H9 (cell line): ENCODE results near the gene NKAIN2. TPM values are rescaled to one million over a fixed set of nuclear protein-coding genes. Genes with fewer than 3 reads are reported as not detected.
"Not testable (repeated sequence)": the region's sequence is repeated elsewhere in the genome, so short reads cannot be mapped to it uniquely, and the experiment has no call there.

Experiments used
- DNase-seq: peaks from one replicate; pipeline ENCODE4 v3.0.0-alpha.2; 2017
- H2AFZ ChIP-seq: one replicate; pipeline ENCODE4 v1.6.1; 2013; ENCODE audit warnings: mild to moderate bottlenecking, low read length, control low read depth, moderate library complexity
- H2AK5ac ChIP-seq: 2 replicates; pipeline ENCODE4 v1.6.1; 2013; ENCODE audit warnings: low read length, control low read depth, mixed read lengths; ENCODE audit not compliant: insufficient read length
- H2BK120ac ChIP-seq: one replicate; pipeline ENCODE4 v1.6.1; 2013; ENCODE audit warnings: low read depth, mild to moderate bottlenecking, low read length, control low read depth, inconsistent platforms; ENCODE audit not compliant: poor library complexity, severe bottlenecking
- H2BK12ac ChIP-seq: 2 replicates; pipeline ENCODE4 v1.6.1; 2013; ENCODE audit warnings: low read length, control low read depth, mixed read lengths, low read depth; ENCODE audit not compliant: insufficient read length
- H2BK15ac ChIP-seq: 2 replicates; pipeline ENCODE4 v1.6.1; 2013; ENCODE audit warnings: low read depth, low read length, control low read depth
- H2BK20ac ChIP-seq: one replicate; pipeline ENCODE4 v1.6.1; 2013; ENCODE audit warnings: low read depth, mild to moderate bottlenecking, low read length, control low read depth, inconsistent platforms; ENCODE audit not compliant: poor library complexity, severe bottlenecking
- H2BK5ac ChIP-seq: 2 replicates; pipeline ENCODE4 v1.6.1; 2013; ENCODE audit warnings: low read length, control low read depth, mixed read lengths; ENCODE audit not compliant: insufficient read length
- H3K14ac ChIP-seq: 2 replicates; pipeline ENCODE4 v1.6.1; 2013; ENCODE audit warnings: low read length, control low read depth; ENCODE audit not compliant: insufficient read depth
- H3K18ac ChIP-seq: 2 replicates; pipeline ENCODE4 v1.6.1; 2013; ENCODE audit warnings: low read depth, mild to moderate bottlenecking, mixed read lengths, low read length, control low read depth; ENCODE audit not compliant: insufficient read length
- H3K23ac ChIP-seq: 2 replicates; pipeline ENCODE4 v1.6.1; 2013; ENCODE audit warnings: low read length, control low read depth, mixed read lengths, low read depth; ENCODE audit not compliant: insufficient read length
- H3K23me2 ChIP-seq: 2 replicates; pipeline ENCODE4 v1.6.1; 2013; ENCODE audit warnings: low read depth, mild to moderate bottlenecking, mixed read lengths, low read length, control low read depth; ENCODE audit not compliant: insufficient read length, poor library complexity, severe bottlenecking
- H3K27ac ChIP-seq: 2 replicates; pipeline ENCODE4 v1.5.1; 2013; ENCODE audit warnings: low read length, control low read depth, mixed read lengths, low read depth; ENCODE audit not compliant: insufficient read length
- H3K27me3 ChIP-seq: 2 replicates; pipeline ENCODE4 v1.6.1; 2013; ENCODE audit warnings: low read length, control low read depth, inconsistent platforms; ENCODE audit not compliant: insufficient read depth
- H3K4ac ChIP-seq: 2 replicates; pipeline ENCODE4 v1.6.1; 2013; ENCODE audit warnings: low read depth, mild to moderate bottlenecking, control low read depth, inconsistent platforms, low read length, moderate library complexity
- H3K4me1 ChIP-seq: 2 replicates; pipeline ENCODE4 v1.6.1; 2013; ENCODE audit warnings: low read length, control low read depth, inconsistent platforms; ENCODE audit not compliant: insufficient read depth
- H3K4me2 ChIP-seq: 2 replicates; pipeline ENCODE4 v1.6.1; 2013; ENCODE audit warnings: low read length, control low read depth, mixed read lengths; ENCODE audit not compliant: insufficient read length, insufficient read depth
- H3K56ac ChIP-seq: 2 replicates; pipeline ENCODE4 v1.6.1; 2013; ENCODE audit warnings: low read depth, mild to moderate bottlenecking, mixed read lengths, low read length, control low read depth; ENCODE audit not compliant: insufficient read length
- H3K79me1 ChIP-seq: 2 replicates; pipeline ENCODE4 v1.6.1; 2013; ENCODE audit warnings: low read depth, mild to moderate bottlenecking, moderate library complexity, low read length, control low read depth, inconsistent platforms; ENCODE audit not compliant: insufficient read depth, poor library complexity, severe bottlenecking
- H3K79me2 ChIP-seq: 2 replicates; pipeline ENCODE4 v1.6.1; 2013; ENCODE audit warnings: low read length, control low read depth, inconsistent platforms; ENCODE audit not compliant: insufficient read depth
- H3K9ac ChIP-seq: 2 replicates; pipeline ENCODE4 v1.6.1; 2013; ENCODE audit warnings: low read length, control low read depth, mixed read lengths; ENCODE audit not compliant: insufficient read length; ENCODE audit errors: extremely low read depth
- H3K9me3 ChIP-seq: one replicate; pipeline ENCODE4 v1.6.1; 2013; ENCODE audit warnings: low read depth, low read length, inconsistent platforms; ENCODE audit not compliant: control insufficient read depth
- H3T11ph ChIP-seq: one replicate; pipeline ENCODE4 v1.6.1; 2013; ENCODE audit warnings: mild to moderate bottlenecking, low read length, control low read depth, inconsistent platforms
- H4K20me1 ChIP-seq: one replicate; pipeline ENCODE4 v1.6.1; 2013; ENCODE audit not compliant: control insufficient read depth, insufficient read length, insufficient read depth
- H4K5ac ChIP-seq: 2 replicates; pipeline ENCODE4 v1.6.1; 2013; ENCODE audit warnings: low read depth, mild to moderate bottlenecking, mixed read lengths, low read length, control low read depth; ENCODE audit not compliant: insufficient read length
- H4K8ac ChIP-seq: replicated peaks from 2 replicates; pipeline ENCODE4 v1.6.1; 2013; ENCODE audit warnings: low read length, control low read depth, mixed read lengths, low read depth; ENCODE audit not compliant: insufficient read length
- H4K91ac ChIP-seq: 2 replicates; pipeline ENCODE4 v1.6.1; 2013; ENCODE audit warnings: low read depth, mild to moderate bottlenecking, moderate library complexity, mixed read lengths, low read length, control low read depth; ENCODE audit not compliant: insufficient read length
- H3K27ac Mint-ChIP-seq, 3 experiments: 2 replicates in 2 of 3; 3 replicates in 1 of 3; pipeline ENCODE4 v1.8.0; 2020 to 2021; ENCODE audit warnings: mixed read lengths in 3 of 3, mild to moderate bottlenecking in 1 of 3, moderate library complexity in 1 of 3
- H3K27me3 Mint-ChIP-seq: 2 replicates; pipeline ENCODE4 v1.8.0; 2021; ENCODE audit warnings: low read depth, mild to moderate bottlenecking, moderate library complexity, mixed read lengths
- H3K36me3 Mint-ChIP-seq, 3 experiments: 2 replicates in 2 of 3; 3 replicates in 1 of 3; pipeline ENCODE4 v1.8.0; 2020 to 2021; ENCODE audit warnings: low read depth in 3 of 3, mixed read lengths in 3 of 3; ENCODE audit not compliant: insufficient read depth in 1 of 3
- H3K4me1 Mint-ChIP-seq, 2 experiments: 2 replicates each; pipeline ENCODE4 v1.8.0; 2020; ENCODE audit warnings: mixed read lengths in 2 of 2
- H3K4me3 Mint-ChIP-seq, 2 experiments: 2 replicates in 1 of 2; 3 replicates in 1 of 2; pipeline ENCODE4 v1.8.0; 2020 to 2021; ENCODE audit warnings: mild to moderate bottlenecking in 2 of 2, mixed read lengths in 2 of 2, moderate library complexity in 1 of 2
- H3K9me3 Mint-ChIP-seq, 2 experiments: 2 replicates in 1 of 2; 3 replicates in 1 of 2; pipeline ENCODE4 v1.8.0; 2020; ENCODE audit warnings: mild to moderate bottlenecking in 2 of 2, mixed read lengths in 2 of 2, moderate library complexity in 1 of 2
- CTCF ChIP-seq: fragments of 200-600 bp; sonication (generic); conservative IDR thresholded peaks from 3 replicates; pipeline ENCODE4 v1.8.0; 2021; ENCODE audit warnings: antibody characterized with exemption, mild to moderate bottlenecking
- WGBS: extraction: QIAGEN DNeasy Blood & Tissue Kit; methylation state at CpG from one replicate; pipeline ENCODE4 v1.1.7; 2013; ENCODE audit warnings: missing lambda C conversion rate, low lambda C conversion rate, mixed read lengths; ENCODE audit not compliant: insufficient read length; ENCODE audit errors: extremely low coverage; 5-methylcytosine and 5-hydroxymethylcytosine counted together
- total RNA-seq: library from RNA; stranded (reverse); gene quantifications from 2 replicates; pipeline ENCODE4 v1.2.1, GENCODE V29; 2021

Gene NKAIN2
- total RNA-seq, 1 experiment from 2014 or later: 0.17 TPM

GRCh38 chr6:124561635-124562130, 758.0 kb downstream of the NKAIN2 start:
- Histone ChIP-seq H2BK5ac (no peak overlapping the region), H3K4me2 (no peak overlapping the region), H4K5ac (no peak overlapping the region), H3K23me2 (no peaks in the 10 kb centered on the region), H3K27ac (no peak overlapping the region), H3K4me1 (no peaks in the 10 kb centered on the region), H4K8ac (no peak overlapping the region), H3K14ac (no peak overlapping the region), H2BK15ac (no peak overlapping the region), H4K20me1 (no peaks in the 10 kb centered on the region), H2BK120ac (no peak overlapping the region), H3T11ph (no peak overlapping the region), H3K9ac (no peak overlapping the region), H3K9me3 (no peaks in the 10 kb centered on the region), H3K79me2 (no peaks in the 10 kb centered on the region), H3K56ac (no peak overlapping the region), H3K23ac (no peak overlapping the region), H2AFZ (no peak overlapping the region), H4K91ac (no peak overlapping the region), H3K4ac (no peak overlapping the region), H3K18ac (no peak overlapping the region), H2BK12ac (no peak overlapping the region), H3K27me3 (no peaks in the 10 kb centered on the region), H3K79me1 (no peaks in the 10 kb centered on the region), H2AK5ac (no peak overlapping the region), H2BK20ac (no peak overlapping the region)
- Mint-ChIP-seq H3K36me3 (peaks cover 0 to 2% (median 0%) of the 10 kb centered on the region in 3 experiments; a peak in 1 of 7 replicates), H3K4me3 (no peak overlapping the region), H3K27ac (no peak overlapping the region), H3K4me1 (peaks cover 6 to 10% of the 10 kb centered on the region in 2 experiments), H3K9me3 (peaks cover 0 to 2% of the 10 kb centered on the region in 2 experiments; a peak in 2 of 5 replicates), H3K27me3 (no peaks in the 10 kb centered on the region)
- no CpG with 5 or more reads among the region's 4 CpGs for WGBS
- TF ChIP-seq CTCF: no peak
- DNase-seq: no peak

GRCh38 chr6:124564125-124564524, 760.5 kb downstream of the NKAIN2 start:
- not testable (repeated sequence) for H3K4me1 ChIP-seq, H3K23me2 ChIP-seq, H4K91ac ChIP-seq, H3K27me3 Mint-ChIP-seq, H3K9me3 ChIP-seq, H2BK12ac ChIP-seq, H3K18ac ChIP-seq, H3K4ac ChIP-seq, H3K23ac ChIP-seq, H3K27ac Mint-ChIP-seq, H2BK15ac ChIP-seq, H3K4me2 ChIP-seq, H4K8ac ChIP-seq, H4K20me1 ChIP-seq, H3K27me3 ChIP-seq, DNase-seq, H3K36me3 Mint-ChIP-seq, H3K56ac ChIP-seq, H2BK5ac ChIP-seq, H3K27ac ChIP-seq, H3T11ph ChIP-seq, H2BK20ac ChIP-seq, H2AFZ ChIP-seq, H3K9me3 Mint-ChIP-seq, H3K4me3 Mint-ChIP-seq, H3K14ac ChIP-seq, H3K79me1 ChIP-seq, H3K79me2 ChIP-seq, H2AK5ac ChIP-seq, H2BK120ac ChIP-seq, H3K9ac ChIP-seq, H4K5ac ChIP-seq
- WGBS: no CpG with 5 or more reads among the region's 3 CpGs
- H3K4me1 Mint-ChIP-seq: peaks cover 6 to 10% of the 10 kb centered on the region in 2 experiments
